DMS79 (cell line): Measurements from ENCODE around the gene POLR2M.
A peak's percentile ranks its signal among the peaks of the same experiment; 100 is the strongest.

ENCODE experiments used
- DNase-seq: peaks from one replicate; lab custom pipeline; 2025; lab: John Stamatoyannopoulos, UW

Gene POLR2M

GRCh38 chr15:57706405-57707209 is at the start of gene POLR2M:
POLR2M (plus strand) TSS chr15:57706714; CDS start chr15:57706843, 129 bp downstream.
- peak; percentile 72 for DNase-seq

DNA sequence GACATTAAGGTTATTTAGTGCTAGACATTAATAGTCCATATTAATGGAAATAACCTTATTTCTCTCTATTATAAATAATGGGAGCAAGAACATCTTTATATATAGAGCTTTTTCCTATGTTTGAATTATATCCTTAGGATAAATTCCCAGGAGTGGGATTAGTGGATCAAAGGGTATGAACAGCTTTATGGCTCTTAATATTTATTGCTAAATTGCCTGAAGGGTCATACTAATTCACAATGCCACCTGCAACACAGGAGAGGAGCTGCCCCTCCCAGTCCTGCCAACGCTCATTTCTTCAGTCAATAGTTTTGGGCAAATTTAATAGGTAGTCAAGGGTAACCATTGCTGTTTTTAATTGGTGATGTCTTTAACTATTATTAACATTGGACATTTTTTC is 48.9 kb upstream of the POLR2M start:
- DNase-seq, result no peak

- no peak for DNase-seq
Observed at GRCh38 chr15:57662091-57662744, 44.3 kb upstream of the POLR2M start.

- no peak for DNase-seq
Observed at GRCh38 chr15:57662802-57663201, 43.7 kb upstream of the POLR2M start.

DNA sequence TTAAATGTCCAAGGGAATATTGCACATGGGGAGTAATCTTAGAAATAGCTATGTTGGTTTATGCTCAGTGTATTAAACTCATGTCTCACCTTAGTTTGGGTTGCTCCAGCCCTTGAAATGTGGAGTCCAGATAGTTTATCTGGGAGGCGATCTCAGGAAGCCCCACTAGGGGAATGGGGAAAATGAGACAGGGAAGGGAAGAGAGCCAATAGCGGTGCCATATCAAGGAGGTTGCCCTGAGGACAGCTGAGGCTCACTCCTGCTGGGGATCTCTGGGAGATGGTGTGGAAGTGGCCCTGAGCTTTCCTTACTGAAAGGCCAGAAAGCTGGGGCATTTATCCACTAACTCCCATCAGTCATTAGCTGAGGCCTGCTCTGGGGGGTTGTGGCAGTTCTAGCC is 43.3 kb upstream of the POLR2M start:
- no peak for DNase-seq

DNA sequence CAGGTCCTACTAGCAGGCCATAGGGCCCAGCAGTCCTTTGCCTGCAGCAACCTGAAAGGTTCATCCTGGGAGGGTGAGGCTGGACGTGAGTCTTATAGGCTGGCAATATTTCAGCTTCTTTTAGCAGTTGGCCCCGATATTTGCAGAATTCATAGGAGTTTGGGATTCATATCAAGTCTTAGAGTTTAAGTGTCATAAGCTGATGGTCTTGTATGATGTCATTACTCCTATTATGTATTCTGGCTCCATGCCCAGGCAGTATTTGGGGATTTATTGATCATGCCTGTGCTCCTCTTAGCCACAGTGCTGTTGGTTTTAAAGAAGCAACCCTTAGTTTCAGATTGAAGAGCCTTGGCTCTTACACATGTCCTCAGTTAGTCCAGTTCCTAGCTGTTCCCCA is 41.3 kb upstream of the POLR2M start:
- DNase-seq, result no peak

GRCh38 chr15:57665939-57666338 is 40.6 kb upstream of the POLR2M start:
- DNase-seq, result no peak

DNA sequence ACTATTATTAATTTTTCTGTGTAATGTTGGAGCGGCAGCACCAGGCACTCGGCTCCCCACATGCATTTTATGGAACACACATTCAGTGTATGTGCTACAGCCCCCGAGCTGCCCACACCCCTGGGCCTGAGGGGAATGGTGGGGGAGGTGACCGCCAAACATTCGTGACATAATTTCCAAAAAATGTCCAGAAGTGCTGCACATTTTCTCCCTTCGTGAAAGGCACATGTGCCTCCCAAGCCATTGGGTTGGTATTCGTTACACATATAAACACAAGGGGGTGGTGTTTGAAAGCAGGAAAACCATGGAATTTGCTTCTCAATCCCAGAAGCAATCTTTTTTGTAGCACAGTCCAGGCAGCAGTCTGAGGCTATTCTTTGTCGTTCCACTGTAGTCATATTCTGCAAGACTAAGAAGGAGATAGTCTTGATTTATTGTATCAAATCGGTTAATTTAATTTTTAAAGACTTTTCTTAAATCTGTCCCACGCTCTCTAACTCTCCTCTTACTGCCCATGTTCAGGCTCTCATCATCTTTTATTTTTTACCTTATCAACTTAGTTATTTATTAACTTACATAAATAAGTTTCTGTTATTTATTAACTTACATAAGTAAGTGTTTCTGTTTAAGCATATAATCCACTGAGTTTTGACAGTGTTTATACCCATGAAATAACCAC is 39.2 kb upstream of the POLR2M start:
- DNase-seq, result no peak

DNA sequence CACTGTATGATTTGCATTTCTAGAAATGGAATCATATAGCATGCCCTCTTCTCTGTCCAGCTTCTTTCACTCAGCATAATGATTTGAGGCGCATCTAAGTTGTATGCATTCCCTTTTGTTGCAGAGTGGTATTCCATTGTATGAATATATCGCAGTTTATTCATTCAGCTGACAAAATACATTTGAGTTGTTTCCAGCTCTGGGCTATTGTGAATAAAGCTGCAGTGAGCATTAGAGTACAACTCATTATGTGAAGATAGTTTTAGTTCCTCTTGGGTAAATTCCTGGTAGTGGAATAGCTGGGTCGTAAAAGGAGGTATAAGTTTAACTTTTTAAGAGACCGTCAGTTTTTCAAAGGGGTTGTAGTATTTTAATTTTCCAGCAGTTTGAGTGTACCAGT is 38.5 kb upstream of the POLR2M start:
- DNase-seq, result no peak

GRCh38 chr15:57671636-57672035 is 34.9 kb upstream of the POLR2M start:
- no peak for DNase-seq

DNA sequence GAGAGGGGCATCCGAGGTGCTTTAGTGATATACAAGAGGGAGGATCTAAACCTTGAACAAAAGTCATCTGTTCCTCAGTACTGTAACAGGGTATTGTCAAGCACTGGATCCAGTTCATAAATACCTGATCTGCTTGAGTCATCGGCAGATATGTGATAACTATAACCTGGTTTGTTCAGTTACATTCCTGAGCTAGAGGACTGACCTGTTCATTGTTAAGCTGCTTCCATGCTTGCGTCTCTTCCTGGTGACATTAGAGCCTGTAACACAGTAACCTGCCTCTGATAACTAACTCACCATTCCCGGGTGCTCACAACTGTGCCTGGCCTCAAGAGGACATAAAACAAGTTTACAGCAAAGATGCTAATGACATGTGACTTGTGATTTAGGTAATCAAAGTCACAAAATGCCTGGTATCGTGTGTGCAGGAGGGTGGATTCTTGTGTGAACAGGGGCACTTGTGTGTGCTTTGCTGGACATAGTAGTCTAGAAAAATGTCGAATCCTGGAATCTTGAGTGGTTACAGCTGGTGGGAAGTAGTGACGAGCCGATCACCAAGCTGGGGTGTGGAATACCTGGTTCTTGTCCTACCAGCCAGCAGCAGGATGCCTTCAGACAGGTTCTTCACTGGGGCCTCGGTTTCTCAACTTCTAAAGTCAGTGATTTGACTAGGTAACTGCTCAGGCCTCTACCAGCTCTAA is 30.9 kb upstream of the POLR2M start:
- no peak for DNase-seq

GRCh38 chr15:57676585-57676984 is 29.9 kb upstream of the POLR2M start:
- no peak for DNase-seq

DNA sequence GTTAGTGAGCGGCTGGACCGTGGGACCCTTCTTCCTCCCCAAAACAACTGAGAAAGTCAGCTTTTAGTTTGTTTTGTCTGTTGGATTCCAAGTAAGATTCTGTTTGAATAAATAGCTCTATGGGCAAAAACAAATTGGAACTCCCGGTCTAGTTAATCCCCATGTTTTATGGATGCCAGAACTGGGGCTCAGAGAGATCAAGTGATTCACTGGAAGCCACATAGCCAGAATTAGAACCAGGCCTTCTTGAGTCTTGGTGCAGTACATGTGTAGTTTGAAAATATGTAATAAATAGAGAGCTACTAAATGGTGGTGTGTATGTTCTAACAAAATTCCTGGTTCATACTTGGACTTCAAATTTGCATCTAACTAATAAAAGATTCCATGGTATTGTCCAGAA is 29.3 kb upstream of the POLR2M start:
- no peak for DNase-seq

DNA sequence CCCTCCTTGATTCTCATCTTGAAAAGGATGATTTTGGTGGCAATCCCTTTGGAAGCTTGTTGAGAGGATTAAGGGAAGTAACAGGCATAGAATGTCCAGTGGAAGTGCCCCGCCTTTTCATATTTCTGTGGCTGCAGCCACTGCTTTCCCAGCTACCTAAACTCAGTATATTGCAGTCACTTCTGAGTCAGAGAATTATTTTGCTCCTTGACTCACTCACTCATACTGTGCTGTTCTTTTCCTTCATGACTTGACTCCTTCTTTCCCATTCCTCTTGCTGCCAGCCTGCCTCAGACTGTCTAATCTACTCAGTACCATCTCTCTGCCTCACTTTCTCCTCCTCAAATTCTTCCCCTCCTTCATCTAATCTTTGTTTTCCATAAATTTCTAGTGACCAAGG is 26.5 kb upstream of the POLR2M start:
- no peak for DNase-seq

- no peak for DNase-seq
Observed at GRCh38 chr15:57681011-57681410, 25.5 kb upstream of the POLR2M start.

DNA sequence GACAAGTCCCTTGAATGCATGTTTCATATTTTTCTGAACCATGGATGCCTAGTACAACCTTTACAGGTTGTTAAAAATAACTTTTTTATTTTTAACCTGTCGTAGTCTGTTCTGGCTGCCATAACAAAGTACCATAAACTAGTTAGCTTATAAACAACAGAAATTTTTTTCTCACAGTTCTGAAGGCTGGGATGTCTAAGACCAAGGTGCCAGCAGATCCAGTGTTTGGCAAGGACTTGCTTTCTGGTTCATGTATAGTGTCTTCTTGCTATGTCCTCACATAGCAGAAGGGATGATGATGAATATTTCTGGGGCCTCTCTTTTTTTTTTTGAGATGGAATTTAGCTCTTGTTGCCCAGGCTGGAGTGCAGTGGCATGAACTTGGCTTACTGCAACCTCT is 23.0 kb upstream of the POLR2M start:
- no peak for DNase-seq

DNA sequence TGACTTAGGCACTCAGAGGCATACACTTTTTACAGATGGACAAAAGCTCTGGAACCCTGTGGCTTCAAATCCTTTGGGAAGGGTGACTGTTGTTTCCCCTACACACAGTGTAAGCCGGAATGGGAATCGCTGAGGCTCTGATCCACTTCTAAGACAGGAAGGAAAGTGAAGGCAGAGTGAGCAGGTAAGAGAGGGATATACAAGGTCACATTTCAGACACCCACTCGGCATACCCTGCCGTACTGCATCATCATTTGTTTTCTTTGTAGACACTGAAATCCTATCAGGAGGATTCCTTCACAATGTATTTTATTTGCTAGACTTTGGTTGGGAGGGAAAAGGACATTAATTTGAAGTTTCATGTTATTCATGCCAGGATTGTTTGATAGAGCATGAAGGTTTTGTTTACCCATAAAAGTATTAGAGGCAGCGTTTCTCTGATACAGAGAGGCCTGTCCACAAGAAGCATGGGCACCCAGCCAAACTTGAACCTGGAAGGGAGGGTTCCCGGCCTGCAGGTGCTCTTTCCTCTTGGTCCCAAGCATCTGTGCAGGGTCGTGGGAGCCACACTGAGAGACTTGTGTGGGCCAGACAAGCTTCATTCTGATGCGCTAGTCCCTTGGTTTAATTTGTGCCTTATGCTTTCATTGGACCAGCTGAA is 21.9 kb upstream of the POLR2M start:
- peak; percentile 34 for DNase-seq

DNA sequence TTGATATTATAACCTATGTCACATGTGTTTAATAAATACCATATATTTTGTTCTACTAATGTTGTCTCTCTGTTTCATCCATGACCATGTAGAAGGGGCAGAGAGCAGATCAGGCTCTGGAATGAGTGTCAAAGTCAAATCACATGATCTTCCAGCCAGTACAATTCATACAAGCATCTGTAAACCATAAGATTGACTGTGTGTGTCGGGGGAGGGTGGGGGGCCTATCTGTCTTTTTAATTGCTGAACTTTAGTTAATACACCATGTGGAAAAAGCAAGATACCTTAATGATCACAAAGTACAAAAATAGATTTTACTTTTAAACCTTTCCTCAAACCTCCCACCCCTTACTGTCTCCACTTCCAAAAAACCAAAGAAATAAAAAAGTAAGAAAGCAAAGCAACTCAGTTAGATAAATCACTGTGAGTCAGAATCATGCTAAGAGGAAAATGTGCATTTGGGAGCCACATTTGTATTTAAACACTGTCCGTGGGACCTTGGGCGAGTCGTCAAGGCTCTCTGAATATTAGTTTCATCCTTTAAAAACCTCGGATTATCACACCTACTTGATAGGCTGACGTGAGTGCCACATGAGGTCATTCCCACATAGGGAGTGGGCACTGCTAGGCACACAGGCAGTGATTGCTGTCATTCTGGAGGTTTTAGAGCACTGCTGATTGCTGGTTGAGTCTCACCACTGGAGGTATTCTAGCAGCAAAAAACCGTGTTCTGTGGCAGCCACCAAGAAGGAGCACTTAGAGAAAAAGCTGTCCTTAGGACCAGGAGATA is 21.0 kb upstream of the POLR2M start:
- DNase-seq, result no peak

DNA sequence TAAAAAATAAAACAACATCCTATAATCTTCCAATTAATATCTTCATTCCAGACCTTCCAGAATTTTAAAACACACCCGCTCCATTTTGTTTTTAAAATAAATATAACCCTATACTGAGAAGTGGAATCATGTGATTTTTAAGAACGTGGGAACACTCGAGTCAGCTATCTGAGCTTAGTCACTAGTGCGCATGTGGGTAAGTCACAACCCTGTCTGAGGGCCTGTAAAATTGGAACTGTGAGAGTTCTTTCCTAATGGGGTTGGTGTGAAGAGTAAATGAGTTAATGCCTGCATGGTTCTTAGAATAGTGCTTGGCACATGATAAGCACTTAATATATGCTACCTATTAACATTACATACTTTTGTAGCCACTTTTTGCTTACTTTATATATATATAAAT is 19.9 kb upstream of the POLR2M start:
- no peak for DNase-seq

GRCh38 chr15:57690341-57690966 is 16.1 kb upstream of the POLR2M start:
- no peak for DNase-seq

DNA sequence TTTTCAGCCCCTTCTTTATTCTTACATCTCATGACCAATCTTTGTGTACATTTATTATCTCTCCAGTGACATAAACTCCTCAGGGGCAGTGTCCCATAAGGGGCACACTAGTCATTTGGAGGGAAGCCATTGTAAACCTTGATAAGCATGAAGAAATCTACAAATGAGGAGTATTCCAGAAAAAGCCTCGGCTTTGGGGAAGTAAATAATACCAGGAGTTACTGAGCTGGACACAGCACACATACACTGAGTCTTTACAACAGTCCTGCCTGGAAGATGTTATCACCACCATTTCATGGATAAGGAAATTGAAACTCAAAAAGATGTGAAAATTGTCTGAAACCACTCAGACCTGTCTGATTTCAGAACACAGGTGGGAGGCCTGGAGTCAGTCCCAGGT is 15.4 kb upstream of the POLR2M start:
- no peak for DNase-seq
